Measurements from ENCODE around the gene CEP85.

CEP85 gene

GRCh38 chr1:26257222-26257621 is 23.2 kb downstream of the CEP85 start:
- Histone ChIP-seq H3K4me1 (ENCODE audit: control insufficient read depth in 5 of 5, insufficient read depth in 5 of 5, low read length in 5 of 5) (peaks cover 0 to 4% (median 0%) of the 10 kb centered on the region in 5 donors), H3K27me3 (ENCODE audit: control insufficient read depth in 5 of 5, insufficient read depth in 4 of 5, low read length in 5 of 5) (no peaks in the 10 kb centered on the region), H3K27ac (ENCODE audit: low read depth, low read length) (no peak overlapping the region), H3K36me3 (ENCODE audit: control insufficient read depth in 5 of 5, insufficient read depth in 5 of 5, low read length in 5 of 5) (peaks cover 14 to 42% (median 32%) of the 10 kb centered on the region in 5 donors), H3K9ac (ENCODE audit: low read length in 5 of 5) (no peak overlapping the region), H3K9me3 (ENCODE audit: control insufficient read depth in 5 of 5, low read length in 5 of 5) (no peaks in the 10 kb centered on the region), H3K4me3 (ENCODE audit: low read depth in 1 of 5, low read length in 5 of 5) (no peak overlapping the region)

- no peaks in the 10 kb centered on the region for H3K27me3 ChIP-seq (ENCODE audit: control insufficient read depth in 5 of 5, insufficient read depth in 4 of 5, low read length in 5 of 5)
- peaks cover 0 to 4% (median 0%) of the 10 kb centered on the region in 5 donors for H3K4me1 ChIP-seq (ENCODE audit: control insufficient read depth in 5 of 5, insufficient read depth in 5 of 5, low read length in 5 of 5)
- no peak overlapping the region for H3K9ac ChIP-seq (ENCODE audit: low read length in 5 of 5)
- peaks cover 11 to 57% (median 42%) of the 10 kb centered on the region in 5 donors for H3K36me3 ChIP-seq (ENCODE audit: control insufficient read depth in 5 of 5, insufficient read depth in 5 of 5, low read length in 5 of 5)
- no peaks in the 10 kb centered on the region for H3K9me3 ChIP-seq (ENCODE audit: control insufficient read depth in 5 of 5, low read length in 5 of 5)
- no peak overlapping the region for H3K27ac ChIP-seq (ENCODE audit: low read depth, low read length)
- no peak overlapping the region for H3K4me3 ChIP-seq (ENCODE audit: low read depth in 1 of 5, low read length in 5 of 5)
Observed at GRCh38 chr1:26259005-26259404, 25.0 kb downstream of the CEP85 start.

DNA sequence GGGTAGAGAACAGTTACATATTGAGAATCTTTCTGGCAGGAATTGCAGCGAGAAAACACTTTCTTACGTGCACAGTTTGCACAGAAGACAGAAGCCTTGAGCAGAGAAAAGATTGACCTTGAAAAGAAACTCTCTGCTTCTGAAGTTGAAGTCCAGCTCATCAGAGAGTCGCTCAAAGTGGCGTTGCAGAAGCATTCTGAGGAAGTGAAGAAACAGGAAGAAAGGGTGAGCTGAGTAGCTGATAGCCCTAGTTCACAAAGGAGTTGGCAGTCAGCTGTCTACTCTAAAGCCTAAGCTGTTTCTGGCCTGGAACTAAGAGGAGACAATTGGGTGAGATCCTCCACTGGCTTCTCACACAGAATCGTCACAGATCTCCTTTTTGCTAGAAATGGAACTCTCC is 25.6 kb downstream of the CEP85 start:
- H3K9me3 ChIP-seq (ENCODE audit: control insufficient read depth in 5 of 5, low read length in 5 of 5) = no peaks in the 10 kb centered on the region
- H3K4me3 ChIP-seq (ENCODE audit: low read depth in 1 of 5, low read length in 5 of 5) = no peak overlapping the region
- H3K9ac ChIP-seq (ENCODE audit: low read length in 5 of 5) = no peak overlapping the region
- H3K27me3 ChIP-seq (ENCODE audit: control insufficient read depth in 5 of 5, insufficient read depth in 4 of 5, low read length in 5 of 5) = no peaks in the 10 kb centered on the region
- peaks cover 0 to 4% (median 0%) of the 10 kb centered on the region in 5 donors for H3K4me1 ChIP-seq (ENCODE audit: control insufficient read depth in 5 of 5, insufficient read depth in 5 of 5, low read length in 5 of 5)
- no peak overlapping the region for H3K27ac ChIP-seq (ENCODE audit: low read depth, low read length)
- H3K36me3 ChIP-seq (ENCODE audit: control insufficient read depth in 5 of 5, insufficient read depth in 5 of 5, low read length in 5 of 5) = peaks cover 13 to 56% (median 44%) of the 10 kb centered on the region in 5 donors

GRCh38 chr1:26263212-26263611 is 29.2 kb downstream of the CEP85 start:
- H3K27me3 ChIP-seq (ENCODE audit: control insufficient read depth in 5 of 5, insufficient read depth in 4 of 5, low read length in 5 of 5) = no peaks in the 10 kb centered on the region
- peaks cover 0 to 4% (median 0%) of the 10 kb centered on the region in 5 donors for H3K4me1 ChIP-seq (ENCODE audit: control insufficient read depth in 5 of 5, insufficient read depth in 5 of 5, low read length in 5 of 5)
- H3K9ac ChIP-seq (ENCODE audit: low read length in 5 of 5) = no peak overlapping the region
- no peak overlapping the region for H3K4me3 ChIP-seq (ENCODE audit: low read depth in 1 of 5, low read length in 5 of 5)
- H3K9me3 ChIP-seq (ENCODE audit: control insufficient read depth in 5 of 5, low read length in 5 of 5) = no peaks in the 10 kb centered on the region
- no peak overlapping the region for H3K27ac ChIP-seq (ENCODE audit: low read depth, low read length)
- peaks cover 8 to 35% (median 24%) of the 10 kb centered on the region in 5 donors for H3K36me3 ChIP-seq (ENCODE audit: control insufficient read depth in 5 of 5, insufficient read depth in 5 of 5, low read length in 5 of 5)

- Histone ChIP-seq H3K4me1 (ENCODE audit: control insufficient read depth in 5 of 5, insufficient read depth in 5 of 5, low read length in 5 of 5) (no peaks in the 10 kb centered on the region), H3K27me3 (ENCODE audit: control insufficient read depth in 5 of 5, insufficient read depth in 4 of 5, low read length in 5 of 5) (no peaks in the 10 kb centered on the region), H3K27ac (ENCODE audit: low read depth, low read length) (no peak overlapping the region), H3K9me3 (ENCODE audit: control insufficient read depth in 5 of 5, low read length in 5 of 5) (peaks cover 0 to 3% (median 0%) of the 10 kb centered on the region in 5 donors), H3K36me3 (ENCODE audit: control insufficient read depth in 5 of 5, insufficient read depth in 5 of 5, low read length in 5 of 5) (peaks cover 0 to 22% (median 20%) of the 10 kb centered on the region in 5 donors), H3K9ac (ENCODE audit: low read length in 5 of 5) (no peak overlapping the region), H3K4me3 (ENCODE audit: low read depth in 1 of 5, low read length in 5 of 5) (no peak overlapping the region)
Observed at GRCh38 chr1:26265405-26265804, 31.4 kb downstream of the CEP85 start.

- no peaks in the 10 kb centered on the region for H3K4me1 ChIP-seq (ENCODE audit: control insufficient read depth in 5 of 5, insufficient read depth in 5 of 5, low read length in 5 of 5)
- H3K4me3 ChIP-seq (ENCODE audit: low read depth in 1 of 5, low read length in 5 of 5) = no peak overlapping the region
- H3K36me3 ChIP-seq (ENCODE audit: control insufficient read depth in 5 of 5, insufficient read depth in 5 of 5, low read length in 5 of 5) = peaks cover 6 to 18% (median 16%) of the 10 kb centered on the region in 5 donors
- H3K27ac ChIP-seq (ENCODE audit: low read depth, low read length) = no peak overlapping the region
- H3K9me3 ChIP-seq (ENCODE audit: control insufficient read depth in 5 of 5, low read length in 5 of 5) = peaks cover 0 to 3% (median 0%) of the 10 kb centered on the region in 5 donors
- H3K27me3 ChIP-seq (ENCODE audit: control insufficient read depth in 5 of 5, insufficient read depth in 4 of 5, low read length in 5 of 5) = no peaks in the 10 kb centered on the region
- H3K9ac ChIP-seq (ENCODE audit: low read length in 5 of 5) = no peak overlapping the region
Observed at GRCh38 chr1:26268290-26269197, 34.5 kb downstream of the CEP85 start.

GRCh38 chr1:26269198-26269550 is 35.2 kb downstream of the CEP85 start:
- H3K36me3 ChIP-seq (ENCODE audit: control insufficient read depth in 5 of 5, insufficient read depth in 5 of 5, low read length in 5 of 5) = peaks cover 6 to 14% (median 13%) of the 10 kb centered on the region in 5 donors
- H3K27me3 ChIP-seq (ENCODE audit: control insufficient read depth in 5 of 5, insufficient read depth in 4 of 5, low read length in 5 of 5) = no peaks in the 10 kb centered on the region
- no peak overlapping the region for H3K4me3 ChIP-seq (ENCODE audit: low read depth in 1 of 5, low read length in 5 of 5)
- H3K27ac ChIP-seq (ENCODE audit: low read depth, low read length) = no peak overlapping the region
- H3K9ac ChIP-seq (ENCODE audit: low read length in 5 of 5) = no peak overlapping the region
- no peaks in the 10 kb centered on the region for H3K4me1 ChIP-seq (ENCODE audit: control insufficient read depth in 5 of 5, insufficient read depth in 5 of 5, low read length in 5 of 5)
- H3K9me3 ChIP-seq (ENCODE audit: control insufficient read depth in 5 of 5, low read length in 5 of 5) = peaks cover 0 to 3% (median 0%) of the 10 kb centered on the region in 5 donors

DNA sequence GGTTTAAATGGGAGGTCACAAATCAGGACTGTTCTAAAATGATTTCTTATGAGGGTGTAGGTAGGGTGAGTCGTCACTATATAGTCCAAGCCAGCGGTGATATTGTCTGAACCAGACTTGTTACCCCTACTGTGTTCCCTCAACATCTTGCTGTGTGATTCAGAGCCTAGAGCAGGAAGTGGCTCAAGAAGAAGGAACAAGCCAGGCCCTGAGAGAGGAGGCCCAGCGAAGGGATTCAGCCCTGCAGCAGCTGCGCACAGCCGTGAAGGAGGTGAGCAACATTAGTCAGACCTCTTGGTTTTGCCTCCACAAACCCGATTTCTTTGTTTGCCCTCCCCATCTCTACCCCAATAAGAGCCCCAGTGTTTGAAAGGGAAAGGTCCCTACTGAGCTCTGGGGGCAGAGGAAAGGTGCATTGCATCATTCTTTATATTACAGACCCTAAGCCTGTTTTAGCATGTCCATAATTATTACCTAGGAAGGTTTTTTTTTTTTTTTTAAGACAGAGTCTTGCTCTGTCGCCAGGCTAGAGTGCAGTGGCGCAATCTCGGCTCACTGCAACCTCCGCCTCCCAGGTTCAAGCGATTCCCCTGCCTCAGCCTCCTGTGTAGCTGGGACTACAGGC is 40.9 kb downstream of the CEP85 start:
- Histone ChIP-seq H3K27ac (ENCODE audit: low read depth, low read length) (peak overlapping the region; percentile 96), H3K36me3 (ENCODE audit: control insufficient read depth in 5 of 5, insufficient read depth in 5 of 5, low read length in 5 of 5) (peaks cover 0 to 12% (median 8%) of the 10 kb centered on the region in 5 donors), H3K4me1 (ENCODE audit: control insufficient read depth in 5 of 5, insufficient read depth in 5 of 5, low read length in 5 of 5) (peaks cover 18 to 51% (median 42%) of the 10 kb centered on the region in 5 donors)

GRCh38 chr1:26275580-26276431 is 41.8 kb downstream of the CEP85 start:
- Histone ChIP-seq H3K4me3 (ENCODE audit: low read depth in 1 of 5, low read length in 5 of 5) (peak overlapping the region in 2 of 5 donors; percentile 40 to 50), H3K9ac (ENCODE audit: low read length in 5 of 5) (peak overlapping the region; percentile 44 to 69 (median 57)), H3K4me1 (ENCODE audit: control insufficient read depth in 5 of 5, insufficient read depth in 5 of 5, low read length in 5 of 5) (peaks cover 18 to 60% (median 49%) of the 10 kb centered on the region in 5 donors), H3K9me3 (ENCODE audit: control insufficient read depth in 5 of 5, low read length in 5 of 5) (no peaks in the 10 kb centered on the region), H3K27ac (ENCODE audit: low read depth, low read length) (peak overlapping the region; percentile 96), H3K36me3 (ENCODE audit: control insufficient read depth in 5 of 5, insufficient read depth in 5 of 5, low read length in 5 of 5) (peaks cover 0 to 10% (median 7%) of the 10 kb centered on the region in 5 donors), H3K27me3 (ENCODE audit: control insufficient read depth in 5 of 5, insufficient read depth in 4 of 5, low read length in 5 of 5) (no peaks in the 10 kb centered on the region)

More for the DNA sequence above, 40.9 kb downstream of the CEP85 start:
- Histone ChIP-seq H3K27me3 (ENCODE audit: control insufficient read depth in 5 of 5, insufficient read depth in 4 of 5, low read length in 5 of 5) (no peaks in the 10 kb centered on the region), H3K9me3 (ENCODE audit: control insufficient read depth in 5 of 5, low read length in 5 of 5) (no peaks in the 10 kb centered on the region), H3K4me3 (ENCODE audit: low read depth in 1 of 5, low read length in 5 of 5) (no peak overlapping the region), H3K9ac (ENCODE audit: low read length in 5 of 5) (no peak overlapping the region)

Data from subcutaneous abdominal adipose tissue (tissue), 5 donors.